Measurements from ENCODE around the gene LRRK1.

The LRRK1 gene

DNA sequence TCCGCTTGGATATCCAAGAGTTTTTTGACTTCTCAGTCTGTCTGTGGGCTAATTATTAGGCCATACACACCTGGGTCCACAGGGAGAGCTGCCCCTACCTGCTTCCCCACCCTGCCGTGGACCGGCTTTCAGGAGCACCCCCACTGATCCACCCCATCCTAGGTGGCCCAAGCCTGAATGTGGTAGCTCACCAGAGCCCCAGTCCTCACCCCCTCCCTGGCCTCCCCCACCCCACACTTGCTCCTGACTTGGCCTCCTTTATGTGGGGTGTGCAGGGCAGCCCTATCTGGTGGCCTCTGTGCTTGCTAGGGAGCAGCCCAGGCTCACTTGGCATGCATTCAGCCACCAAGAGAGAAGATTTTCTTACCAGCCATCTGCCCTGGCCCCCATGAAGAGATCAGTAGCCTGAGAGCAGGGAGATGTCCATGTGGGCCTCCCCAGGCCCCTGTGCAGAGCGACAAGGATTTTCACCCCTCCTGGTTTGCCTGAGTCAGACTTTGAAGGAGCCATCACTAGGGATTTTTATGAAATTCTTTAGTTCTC is 11.2 kb downstream of the LRRK1 start:
- no peak overlapping the region for H3K4me3 ChIP-seq (ENCODE audit: low read length)
- H3K9me3 ChIP-seq (ENCODE audit: insufficient read depth, low read length), result peaks cover 3% of the 10 kb centered on the region; the same call in 1 of the 2 replicates
- H3K27me3 ChIP-seq (ENCODE audit: low read depth, low read length), result no peaks in the 10 kb centered on the region
- H3K9ac ChIP-seq (ENCODE audit: low read length), result no peak overlapping the region
- H2AFZ ChIP-seq (ENCODE audit: low read depth, low read length), result no peak overlapping the region
- H3K79me2 ChIP-seq (ENCODE audit: low read length), result peaks cover 27% of the 10 kb centered on the region
- peaks cover 47% of the 10 kb centered on the region; the same call in 1 of the 2 replicates for H4K20me1 ChIP-seq (ENCODE audit: insufficient read depth, low read length)
- peaks cover 70% of the 10 kb centered on the region for H3K36me3 ChIP-seq (replicated peaks; ENCODE audit: low read depth, low read length)
- TF ChIP-seq, protein P1, sequence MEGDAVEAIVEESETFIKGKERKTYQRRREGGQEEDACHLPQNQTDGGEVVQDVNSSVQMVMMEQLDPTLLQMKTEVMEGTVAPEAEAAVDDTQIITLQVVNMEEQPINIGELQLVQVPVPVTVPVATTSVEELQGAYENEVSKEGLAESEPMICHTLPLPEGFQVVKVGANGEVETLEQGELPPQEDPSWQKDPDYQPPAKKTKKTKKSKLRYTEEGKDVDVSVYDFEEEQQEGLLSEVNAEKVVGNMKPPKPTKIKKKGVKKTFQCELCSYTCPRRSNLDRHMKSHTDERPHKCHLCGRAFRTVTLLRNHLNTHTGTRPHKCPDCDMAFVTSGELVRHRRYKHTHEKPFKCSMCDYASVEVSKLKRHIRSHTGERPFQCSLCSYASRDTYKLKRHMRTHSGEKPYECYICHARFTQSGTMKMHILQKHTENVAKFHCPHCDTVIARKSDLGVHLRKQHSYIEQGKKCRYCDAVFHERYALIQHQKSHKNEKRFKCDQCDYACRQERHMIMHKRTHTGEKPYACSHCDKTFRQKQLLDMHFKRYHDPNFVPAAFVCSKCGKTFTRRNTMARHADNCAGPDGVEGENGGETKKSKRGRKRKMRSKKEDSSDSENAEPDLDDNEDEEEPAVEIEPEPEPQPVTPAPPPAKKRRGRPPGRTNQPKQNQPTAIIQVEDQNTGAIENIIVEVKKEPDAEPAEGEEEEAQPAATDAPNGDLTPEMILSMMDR (IDR thresholded peaks at IDR 0.05; ENCODE audit: low read depth, low read length), result no peak
- TF ChIP-seq EZH2phosphoT487 (IDR thresholded peaks at IDR 0.05; ENCODE audit: low read depth), result no peak
- H3K4me2 ChIP-seq (ENCODE audit: low read length), result no peak overlapping the region
- no peak overlapping the region for H3K27ac ChIP-seq (ENCODE audit: low read length)
- H3K4me1 ChIP-seq (ENCODE audit: low read length), result peaks cover 45% of the 10 kb centered on the region

GRCh38 chr15:100931143-100931890 is 12.2 kb downstream of the LRRK1 start:
- TF ChIP-seq, protein P1 (IDR thresholded peaks at IDR 0.05; ENCODE audit: low read depth, low read length), result no peak
- no peak for TF ChIP-seq EZH2phosphoT487 (IDR thresholded peaks at IDR 0.05; ENCODE audit: low read depth)
- Histone ChIP-seq H2AFZ (ENCODE audit: low read depth, low read length) (no peak overlapping the region), H4K20me1 (ENCODE audit: insufficient read depth, low read length) (peaks cover 47% of the 10 kb centered on the region; the same call in 1 of the 2 replicates), H3K79me2 (ENCODE audit: low read length) (peaks cover 20% of the 10 kb centered on the region), H3K27me3 (ENCODE audit: low read depth, low read length) (no peaks in the 10 kb centered on the region), H3K9me3 (ENCODE audit: insufficient read depth, low read length) (peaks cover 3% of the 10 kb centered on the region; the same call in 1 of the 2 replicates), H3K4me3 (ENCODE audit: low read length) (no peak overlapping the region), H3K9ac (ENCODE audit: low read length) (no peak overlapping the region), H3K4me2 (ENCODE audit: low read length) (no peak overlapping the region), H3K36me3 (replicated peaks; ENCODE audit: low read depth, low read length) (peaks cover 68% of the 10 kb centered on the region), H3K4me1 (ENCODE audit: low read length) (peaks cover 42% of the 10 kb centered on the region), H3K27ac (ENCODE audit: low read length) (no peak overlapping the region)

DNA sequence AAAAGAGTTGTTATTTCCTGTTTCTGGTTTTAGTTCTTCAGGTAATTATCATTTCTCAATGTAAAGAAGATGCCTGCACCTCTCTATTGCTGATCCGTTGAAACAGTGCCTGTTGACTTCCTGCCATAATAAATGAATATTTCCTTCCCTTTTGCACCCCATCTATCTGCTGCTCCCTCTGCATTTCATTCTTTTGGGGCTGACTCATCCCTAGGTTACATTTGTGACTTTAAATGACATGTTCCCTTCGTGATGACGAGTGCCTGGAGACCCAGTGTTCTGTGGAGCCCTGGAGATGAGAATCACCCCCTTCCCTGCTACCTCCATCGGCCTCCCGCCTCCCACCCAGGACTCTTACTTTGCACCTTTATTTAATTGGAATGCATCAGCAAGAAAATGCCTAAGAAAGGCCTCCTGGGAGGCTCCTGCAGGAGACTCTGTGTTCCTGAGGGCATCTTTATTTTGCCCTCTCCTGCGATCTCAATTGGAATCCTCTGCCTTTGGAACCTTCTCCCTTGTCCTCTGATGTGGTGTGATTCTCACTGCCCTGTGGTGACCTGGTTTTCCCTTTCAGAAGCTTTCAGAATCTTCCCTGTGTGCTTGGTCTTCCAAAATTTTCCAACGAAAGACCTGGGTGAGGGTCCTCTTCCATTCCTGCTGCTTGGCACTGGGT is 13.7 kb downstream of the LRRK1 start:
- Histone ChIP-seq H3K4me3 (ENCODE audit: low read length) (no peak overlapping the region), H3K4me1 (ENCODE audit: low read length) (peaks cover 29% of the 10 kb centered on the region), H3K79me2 (ENCODE audit: low read length) (peaks cover 20% of the 10 kb centered on the region), H3K36me3 (replicated peaks; ENCODE audit: low read depth, low read length) (peaks cover 62% of the 10 kb centered on the region), H3K4me2 (ENCODE audit: low read length) (peak overlapping the region; percentile 2; the same call in 1 of the 2 replicates), H3K9ac (ENCODE audit: low read length) (no peak overlapping the region), H4K20me1 (ENCODE audit: insufficient read depth, low read length) (peaks cover 39% of the 10 kb centered on the region; the same call in 1 of the 2 replicates), H3K27me3 (ENCODE audit: low read depth, low read length) (no peaks in the 10 kb centered on the region), H3K9me3 (ENCODE audit: insufficient read depth, low read length) (peaks cover 3% of the 10 kb centered on the region; the same call in 1 of the 2 replicates), H2AFZ (ENCODE audit: low read depth, low read length) (no peak overlapping the region), H3K27ac (ENCODE audit: low read length) (no peak overlapping the region)
- no peak for TF ChIP-seq EZH2phosphoT487 (IDR thresholded peaks at IDR 0.05; ENCODE audit: low read depth)

DNA sequence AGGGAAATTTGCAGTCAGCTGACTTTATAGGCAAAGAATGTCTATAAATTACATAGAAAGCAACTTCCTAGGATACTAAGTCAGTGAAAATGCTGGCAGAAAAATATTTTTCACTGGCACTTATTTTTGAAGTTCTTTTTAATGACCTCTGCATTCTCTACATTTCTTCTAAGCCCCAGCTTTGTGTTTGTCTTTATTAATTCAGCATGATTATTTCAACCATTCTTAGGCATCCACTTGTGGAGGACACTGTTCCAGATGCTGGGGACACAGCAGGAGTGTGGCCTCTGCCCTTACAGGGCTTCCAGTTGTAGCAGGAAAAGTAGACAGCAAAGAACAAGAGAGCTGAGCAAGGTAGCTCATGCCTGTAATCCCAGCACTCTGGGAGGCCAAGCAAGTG is 15.0 kb downstream of the LRRK1 start:
- TF ChIP-seq, protein P1 (IDR thresholded peaks at IDR 0.05; ENCODE audit: low read depth, low read length), result no peak
- TF ChIP-seq EZH2phosphoT487 (IDR thresholded peaks at IDR 0.05; ENCODE audit: low read depth), result no peak
- Histone ChIP-seq H3K9ac (ENCODE audit: low read length) (no peak overlapping the region), H3K4me2 (ENCODE audit: low read length) (peak overlapping the region; percentile 13; the same call in 1 of the 2 replicates), H3K27ac (ENCODE audit: low read length) (no peak overlapping the region), H3K36me3 (replicated peaks; ENCODE audit: low read depth, low read length) (peaks cover 58% of the 10 kb centered on the region), H3K79me2 (ENCODE audit: low read length) (peaks cover 14% of the 10 kb centered on the region), H3K9me3 (ENCODE audit: insufficient read depth, low read length) (peaks cover 3% of the 10 kb centered on the region; the same call in 1 of the 2 replicates), H3K27me3 (ENCODE audit: low read depth, low read length) (no peaks in the 10 kb centered on the region), H3K4me3 (ENCODE audit: low read length) (no peak overlapping the region), H4K20me1 (ENCODE audit: insufficient read depth, low read length) (peaks cover 31% of the 10 kb centered on the region), H2AFZ (ENCODE audit: low read depth, low read length) (no peak overlapping the region), H3K4me1 (ENCODE audit: low read length) (peaks cover 31% of the 10 kb centered on the region)

All from OCI-LY3 (cell line).